NCI-H69 (cell line): ENCODE results near the gene CDC42SE1.
A peak's percentile ranks its signal among the peaks of the same experiment; 100 is the strongest.

Experiments
- DNase-seq: peaks from one replicate; lab custom pipeline; 2025; lab: John Stamatoyannopoulos, UW

The CDC42SE1 gene

GRCh38 chr1:151051356-151052009 is 7.9 kb downstream of the CDC42SE1 start:
- DNase-seq = no peak

- DNase-seq = no peak
These were observed 9.3 kb downstream of the CDC42SE1 start for GRCh38 chr1:151050051-151050688.

GRCh38 chr1:151049458-151049857 is 10.0 kb downstream of the CDC42SE1 start:
- DNase-seq = no peak

- DNase-seq = no peak
These were observed 10.8 kb downstream of the CDC42SE1 start for GRCh38 chr1:151048645-151049032.

GRCh38 chr1:151047925-151048644 is 11.3 kb downstream of the CDC42SE1 start:
- peak; percentile 84 for DNase-seq

GRCh38 chr1:151047591-151047924 is 11.9 kb downstream of the CDC42SE1 start, which contains the start of gene C1orf56:
C1orf56 (plus strand) TSS chr1:151047751; CDS start chr1:151047848, 97 bp downstream.
- peak; percentile 93 for DNase-seq

- no peak for DNase-seq
These were observed 16.3 kb downstream of the CDC42SE1 start for GRCh38 chr1:151043163-151043562.

GRCh38 chr1:151039521-151039920 is 19.9 kb downstream of the CDC42SE1 start:
- DNase-seq = no peak

GRCh38 chr1:151037032-151037431 is 22.4 kb downstream of the CDC42SE1 start:
- DNase-seq = no peak

- DNase-seq = no peak
These were observed 23.1 kb downstream of the CDC42SE1 start, which contains the start of gene BNIPL for GRCh38 chr1:151036356-151036755. BNIPL (plus strand) TSS chr1:151036586; CDS start chr1:151036726, 140 bp downstream.

- DNase-seq = no peak
These were observed 24.3 kb downstream of the CDC42SE1 start for GRCh38 chr1:151035167-151035566.

- DNase-seq = no peak
These were observed 27.3 kb downstream of the CDC42SE1 start for GRCh38 chr1:151032164-151032563.

GRCh38 chr1:151026460-151026859 is 33.0 kb downstream of the CDC42SE1 start:
- no peak for DNase-seq

GRCh38 chr1:151024540-151025146 is 34.8 kb downstream of the CDC42SE1 start:
- DNase-seq = peak; percentile 81

GRCh38 chr1:151013518-151013917 is 45.9 kb downstream of the CDC42SE1 start:
- DNase-seq = no peak

- DNase-seq = no peak
These were observed 46.5 kb downstream of the CDC42SE1 start for GRCh38 chr1:151012684-151013471.

GRCh38 chr1:151011154-151011850 is 48.1 kb downstream of the CDC42SE1 start:
- DNase-seq = peak; percentile 23

GRCh38 chr1:151010346-151010726 is 49.1 kb downstream of the CDC42SE1 start:
- no peak for DNase-seq

- DNase-seq = no peak
These were observed 49.6 kb downstream of the CDC42SE1 start for GRCh38 chr1:151009674-151010345.

GRCh38 chr1:151009206-151009587 is 50.2 kb downstream of the CDC42SE1 start:
- no peak for DNase-seq
